ENCODE measurements around the gene GLUL.

GLUL gene

GRCh38 chr1:182395906-182396305 is 4.3 kb upstream of the GLUL start:
- H3K27ac ChIP-seq = peak overlapping the region in 1 of 2 donors; percentile 12
- H3K4me3 ChIP-seq = no peak overlapping the region
- DNase-seq (ENCODE audit: low spot score) = no peak
- TF ChIP-seq, protein P1, sequence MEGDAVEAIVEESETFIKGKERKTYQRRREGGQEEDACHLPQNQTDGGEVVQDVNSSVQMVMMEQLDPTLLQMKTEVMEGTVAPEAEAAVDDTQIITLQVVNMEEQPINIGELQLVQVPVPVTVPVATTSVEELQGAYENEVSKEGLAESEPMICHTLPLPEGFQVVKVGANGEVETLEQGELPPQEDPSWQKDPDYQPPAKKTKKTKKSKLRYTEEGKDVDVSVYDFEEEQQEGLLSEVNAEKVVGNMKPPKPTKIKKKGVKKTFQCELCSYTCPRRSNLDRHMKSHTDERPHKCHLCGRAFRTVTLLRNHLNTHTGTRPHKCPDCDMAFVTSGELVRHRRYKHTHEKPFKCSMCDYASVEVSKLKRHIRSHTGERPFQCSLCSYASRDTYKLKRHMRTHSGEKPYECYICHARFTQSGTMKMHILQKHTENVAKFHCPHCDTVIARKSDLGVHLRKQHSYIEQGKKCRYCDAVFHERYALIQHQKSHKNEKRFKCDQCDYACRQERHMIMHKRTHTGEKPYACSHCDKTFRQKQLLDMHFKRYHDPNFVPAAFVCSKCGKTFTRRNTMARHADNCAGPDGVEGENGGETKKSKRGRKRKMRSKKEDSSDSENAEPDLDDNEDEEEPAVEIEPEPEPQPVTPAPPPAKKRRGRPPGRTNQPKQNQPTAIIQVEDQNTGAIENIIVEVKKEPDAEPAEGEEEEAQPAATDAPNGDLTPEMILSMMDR (IDR thresholded peaks at IDR 0.05) = no peak

DNA sequence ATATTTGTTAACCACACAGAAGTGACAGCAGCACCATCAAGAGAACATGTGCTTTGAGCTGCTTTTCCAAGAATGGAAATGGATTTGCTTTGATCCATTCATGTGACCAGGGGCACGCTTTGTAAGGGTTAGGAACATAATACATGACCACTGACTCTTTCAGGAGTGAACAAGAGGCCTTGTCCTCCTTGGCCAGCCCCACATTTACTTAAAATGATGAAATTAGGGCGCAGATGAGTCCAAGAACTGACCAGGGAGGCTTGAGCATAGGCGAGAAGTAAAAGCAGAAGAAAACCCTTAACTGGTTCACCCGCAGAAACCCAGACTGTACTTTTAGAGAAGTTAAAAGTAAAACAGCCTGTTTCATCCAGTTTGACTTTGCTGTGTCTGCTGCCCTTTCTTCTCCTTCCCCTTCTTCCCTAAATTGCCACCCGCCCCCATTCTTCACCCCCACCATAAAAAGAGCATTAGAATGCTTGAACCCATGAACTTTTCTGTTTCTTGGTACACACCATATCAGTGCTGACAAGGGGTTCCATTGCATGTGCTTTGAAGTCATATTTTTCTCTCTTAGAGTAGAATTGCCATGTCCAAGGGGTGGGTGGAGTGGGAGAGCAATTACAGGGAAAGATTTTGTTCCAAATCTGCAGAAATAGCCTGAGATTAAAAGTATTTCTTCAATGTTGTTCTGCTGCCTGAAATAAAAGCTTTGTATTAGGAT is 2.6 kb upstream of the GLUL start:
- Histone ChIP-seq H3K27ac (peak overlapping the region in 1 of 2 donors; percentile 99), H3K4me3 (no peak overlapping the region)
- TF ChIP-seq, protein P1 (IDR thresholded peaks at IDR 0.05) = no peak
- DNase-seq (ENCODE audit: low spot score) = no peak

DNA sequence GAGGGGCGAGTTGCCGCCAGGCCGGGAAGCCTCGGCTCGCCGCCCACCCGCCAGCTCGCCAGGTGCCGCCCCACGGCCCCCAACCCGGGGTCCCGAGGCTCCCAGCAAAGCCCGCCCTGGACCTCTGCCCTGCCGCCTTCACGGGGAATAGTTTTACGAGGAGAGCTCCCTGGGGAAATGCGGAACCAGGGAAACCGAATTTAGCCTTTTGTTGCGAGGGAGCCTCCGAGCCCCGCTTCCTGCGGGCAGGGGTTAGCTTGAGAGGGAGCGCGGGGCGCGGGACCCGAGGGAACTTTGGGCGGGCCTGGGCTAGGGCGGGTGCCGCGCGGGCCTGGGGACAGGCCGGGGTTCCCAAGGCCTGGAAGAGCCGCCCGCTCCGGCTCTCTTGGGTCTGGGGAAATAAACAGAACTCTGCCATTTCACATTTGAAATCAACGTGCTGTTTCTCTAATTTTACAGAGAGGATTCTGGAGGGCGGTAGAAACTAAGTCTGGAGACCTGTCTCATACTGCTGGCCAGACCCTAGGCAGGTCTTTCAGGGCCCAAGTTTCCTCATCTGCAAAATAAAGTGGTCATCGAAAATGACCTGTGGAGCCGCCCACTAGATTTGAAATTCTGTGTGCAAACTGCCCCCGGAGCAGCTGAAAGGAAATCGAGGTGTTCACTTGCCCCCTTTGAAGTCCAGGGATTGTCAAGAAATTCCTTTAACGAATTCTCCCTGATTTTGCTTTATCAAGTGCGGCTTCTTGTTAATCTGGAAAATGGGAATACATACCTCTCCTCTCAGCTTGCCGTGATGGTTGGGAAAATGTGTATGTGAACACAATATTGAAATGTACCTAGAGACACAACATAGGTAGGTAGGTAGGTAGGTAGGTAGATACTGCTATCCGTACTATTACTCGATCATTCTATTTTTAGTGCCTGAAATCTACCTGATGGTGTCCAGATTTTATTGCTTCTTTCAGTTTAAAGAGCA is 749 bp upstream of the GLUL start:
- DNase-seq (ENCODE audit: low spot score) = no peak
- Histone ChIP-seq H3K4me3 (peak overlapping the region; percentile 80), H3K27ac (peak overlapping the region; percentile 98 to 99)
- TF ChIP-seq, protein P1 (IDR thresholded peaks at IDR 0.05) = no peak

DNA sequence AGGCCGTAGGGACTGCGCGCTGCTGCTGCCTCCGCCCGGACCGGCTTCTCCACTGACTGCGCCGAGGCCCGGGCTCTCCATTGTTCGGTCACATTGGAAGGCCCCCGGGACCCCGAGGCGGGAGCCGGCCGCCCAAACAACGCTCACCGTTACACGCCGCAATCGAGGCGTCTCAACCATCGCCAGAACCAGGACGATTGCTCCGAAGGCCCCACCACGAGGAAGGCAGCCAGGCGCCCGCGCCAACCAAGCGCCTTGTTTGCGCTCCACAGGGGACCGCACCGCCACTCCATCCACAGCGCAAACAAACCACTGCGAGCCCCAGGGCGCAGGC is 595 bp downstream of the GLUL start:
- TF ChIP-seq, protein P1 (IDR thresholded peaks at IDR 0.05) = no peak
- peak overlapping the region; percentile 98 to 99 for H3K27ac ChIP-seq
- no peak for DNase-seq (ENCODE audit: low spot score)
- peak overlapping the region; percentile 80 for H3K4me3 ChIP-seq

- Histone ChIP-seq H3K4me3 (peak overlapping the region; percentile 80), H3K27ac (peak overlapping the region; percentile 98 to 99)
- TF ChIP-seq, protein P1 (IDR thresholded peaks at IDR 0.05) = no peak
- no peak for DNase-seq (ENCODE audit: low spot score)
Observed at GRCh38 chr1:182389619-182390047, 2.0 kb downstream of the GLUL start.

DNA sequence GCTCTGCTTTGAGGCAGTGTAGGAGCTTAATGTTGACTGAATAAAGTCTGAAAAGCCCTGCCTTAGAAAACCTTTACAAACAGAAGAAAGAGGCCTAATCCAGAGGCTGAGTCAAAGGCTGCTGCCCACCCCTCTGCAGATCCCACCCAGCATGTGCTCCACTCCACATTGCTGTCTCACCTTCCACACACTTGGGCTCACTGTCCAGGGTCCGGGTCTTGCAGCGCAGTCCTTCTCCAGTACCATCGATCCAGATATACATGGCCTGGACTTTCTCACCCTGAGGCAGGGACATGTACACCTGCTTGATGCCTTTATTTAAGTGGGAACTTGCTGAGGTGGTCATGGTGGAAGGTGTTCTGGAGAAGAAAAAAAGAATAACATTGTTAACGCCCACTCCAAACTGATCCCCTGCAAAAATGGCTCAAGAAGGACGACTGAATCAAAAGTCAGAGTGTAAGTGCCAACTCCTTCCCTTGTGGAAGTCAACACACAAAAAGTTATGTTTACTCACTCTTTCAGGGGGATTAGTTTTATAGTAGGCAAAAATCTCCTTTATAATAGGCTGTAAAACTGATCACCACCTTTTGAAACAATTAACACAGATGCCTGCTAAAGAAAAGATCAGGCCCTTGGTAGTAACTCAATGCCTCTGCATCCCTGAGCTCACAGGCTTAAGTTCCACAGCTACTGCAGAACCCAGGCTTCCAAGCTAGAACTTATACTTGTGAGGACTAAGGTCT is 3.0 kb downstream of the GLUL start:
- H3K4me3 ChIP-seq = peak overlapping the region; percentile 80
- DNase-seq (ENCODE audit: low spot score) = no peak
- TF ChIP-seq, protein P1 (IDR thresholded peaks at IDR 0.05) = no peak
- H3K27ac ChIP-seq = peak overlapping the region; percentile 98 to 99
